Stimulated activated CD4-positive, alpha-beta T cell treated with anti-CD3 and anti-CD28 coated beads, TNF-alpha, amount 100 ng/mL, for 48 hours (primary cell): ENCODE data around the gene NDUFA6.
"Not testable (repeated sequence)": the region's sequence is repeated elsewhere in the genome, so short reads cannot be mapped to it uniquely, and the experiment has no call there.

Experiments used
- DNase-seq, 3 donors: peaks; one replicate each; pipeline ENCODE4 v3.0.0-alpha.2; 2020; ENCODE audit warnings: low read depth in 3 of 3

NDUFA6 gene

GRCh38 chr22:42090596-42091454, at the start of gene NDUFA6:
NDUFA6 (minus strand) TSS chr22:42090772; CDS start chr22:42090744, 28 bp downstream.
- DNase-seq: peak; percentile 92 to 99 (median 92)

GRCh38 chr22:42140153-42140552, 49.6 kb upstream of the NDUFA6 start:
- DNase-seq: not testable (repeated sequence)

GRCh38 chr22:42139508-42139907, 48.9 kb upstream of the NDUFA6 start:
- DNase-seq: not testable (repeated sequence)

- no peak for DNase-seq
Observed at GRCh38 chr22:42138972-42139371, 48.4 kb upstream of the NDUFA6 start.

- DNase-seq: no peak
Observed at GRCh38 chr22:42138122-42138770, 47.7 kb upstream of the NDUFA6 start.

- DNase-seq: not testable (repeated sequence)
Observed at GRCh38 chr22:42135688-42136087, 45.1 kb upstream of the NDUFA6 start.

GRCh38 chr22:42134100-42135020, 43.8 kb upstream of the NDUFA6 start:
- no peak for DNase-seq

- DNase-seq: no peak
Observed at GRCh38 chr22:42132457-42132856, 41.9 kb upstream of the NDUFA6 start.

- no peak for DNase-seq
Observed at GRCh38 chr22:42131562-42131961, 41.0 kb upstream of the NDUFA6 start.

GRCh38 chr22:42130639-42131431, 40.3 kb upstream of the NDUFA6 start, which contains the start of gene CYP2D6:
CYP2D6 (minus strand) TSS chr22:42130810; CDS start chr22:42130791, 19 bp downstream.
- not testable (repeated sequence) for DNase-seq

- DNase-seq: not testable (repeated sequence)
Observed at GRCh38 chr22:42130182-42130581, 39.6 kb upstream of the NDUFA6 start.

GRCh38 chr22:42128776-42129694, 38.5 kb upstream of the NDUFA6 start:
- not testable (repeated sequence) for DNase-seq

- DNase-seq: not testable (repeated sequence)
Observed at GRCh38 chr22:42128007-42128406, 37.4 kb upstream of the NDUFA6 start.

GRCh38 chr22:42127606-42128005, 37.0 kb upstream of the NDUFA6 start:
- DNase-seq: no peak

- not testable (repeated sequence) for DNase-seq
Observed at GRCh38 chr22:42123529-42123928, 33.0 kb upstream of the NDUFA6 start.

GRCh38 chr22:42120231-42121021, 29.9 kb upstream of the NDUFA6 start:
- peak in 2 of 3 donors; percentile 21 to 25 for DNase-seq

GRCh38 chr22:42116848-42117424, 26.4 kb upstream of the NDUFA6 start:
- no peak for DNase-seq

GRCh38 chr22:42115420-42115830, 24.9 kb upstream of the NDUFA6 start:
- DNase-seq: not testable (repeated sequence)

- DNase-seq: no peak
Observed at GRCh38 chr22:42114721-42115120, 24.1 kb upstream of the NDUFA6 start.
